Measurements from ENCODE around the gene PIGX.

GRCh38 chr3:196697270-196697669, 14.9 kb upstream of the PIGX start:
- TF ChIP-seq CTCF (IDR thresholded peaks at IDR 0.05) (no peak), EZH2 (IDR thresholded peaks at IDR 0.05) (no peak), EZH2phosphoT487 (IDR thresholded peaks at IDR 0.05) (no peak)
